Activated T-cell treated with anti-CD3 and anti-CD28 coated beads, Interleukin-2, amount 50 U/mL, for 72 hours (primary cell): ENCODE data around the gene ADGRB3. TPM values are rescaled to one million over a fixed set of nuclear protein-coding genes. Genes with fewer than 3 reads are reported as not detected.
A peak's percentile ranks its signal among the peaks of the same experiment; 100 is the strongest.

Source experiments
- ATAC-seq, 2 donors: fragments of 150-1000 bp; cut with Tn5 transposase; replicated peaks in 1 of 2; 2 replicates each; pipeline ENCODE4 v1.10.0; 2021; ENCODE audit warnings: moderate library complexity in 2 of 2, mild to moderate bottlenecking in 1 of 2
- DNase-seq, 2 donors: peaks; one replicate each; pipeline ENCODE4 v3.0.0; 2021 to 2022; ENCODE audit warnings: mixed read lengths in 1 of 2
- H3K27ac Mint-ChIP-seq: one replicate; pipeline ENCODE4 v1.8.0; 2022; ENCODE audit warnings: mild to moderate bottlenecking, moderate library complexity, mixed read lengths
- H3K27me3 Mint-ChIP-seq: one replicate; pipeline ENCODE4 v1.8.0; 2022; ENCODE audit warnings: low read depth, mixed read lengths
- H3K36me3 Mint-ChIP-seq, 2 donors: one replicate each; pipeline ENCODE4 v1.8.0; 2022; ENCODE audit warnings: mixed read lengths in 2 of 2, mild to moderate bottlenecking in 1 of 2; ENCODE audit not compliant: insufficient read depth in 2 of 2
- H3K4me1 Mint-ChIP-seq: one replicate; pipeline ENCODE4 v1.8.0; 2022; ENCODE audit warnings: low read depth, mixed read lengths
- H3K4me3 Mint-ChIP-seq, 2 donors: one replicate each; pipeline ENCODE4 v1.8.0; 2022; ENCODE audit warnings: mild to moderate bottlenecking in 2 of 2, mixed read lengths in 2 of 2, moderate library complexity in 2 of 2
- H3K9me3 Mint-ChIP-seq, 2 donors: one replicate each; pipeline ENCODE4 v1.8.0; 2022; ENCODE audit warnings: mixed read lengths in 2 of 2
- total RNA-seq, 2 donors: library from RNA; stranded (reverse); gene quantifications; one replicate each; pipeline ENCODE4 v1.2.3, GENCODE V29; 2022

Gene ADGRB3
- total RNA-seq: not detected

DNA sequence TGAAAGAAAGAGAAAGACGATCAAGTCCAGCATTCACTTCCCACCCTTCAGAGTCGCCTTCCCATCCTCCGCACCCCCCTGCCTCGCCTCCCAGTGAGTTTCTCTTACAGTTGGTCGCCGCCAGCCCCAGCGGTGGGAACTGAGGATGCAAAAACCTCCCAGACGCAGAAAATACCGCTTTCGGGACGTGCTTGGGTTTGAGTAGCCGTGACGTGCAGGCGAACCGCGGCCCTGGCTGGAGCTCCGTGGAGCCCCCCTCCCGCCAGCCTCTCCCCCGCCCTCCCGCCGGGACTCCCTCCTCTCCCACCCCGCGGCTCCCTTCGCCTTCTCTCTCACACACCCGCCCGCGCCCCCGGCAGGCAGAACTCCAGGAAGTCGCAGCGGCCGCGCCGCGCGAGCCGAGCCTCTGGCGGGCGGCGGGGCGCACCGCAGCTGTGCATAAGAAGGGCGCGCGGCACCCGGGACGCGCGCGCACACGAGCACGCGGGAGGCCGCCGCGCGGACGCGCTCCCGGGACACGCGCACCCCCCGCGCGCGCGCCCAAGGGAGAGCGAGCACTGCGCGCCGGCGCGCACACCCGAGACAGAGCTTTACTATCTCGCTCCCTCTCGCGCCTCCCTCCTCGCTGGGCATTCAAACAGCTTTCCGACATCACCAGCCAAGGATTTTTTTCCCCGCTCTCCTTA, at the start of gene ADGRB3:
Gene ADGRB3 (plus strand): TSS at position 557 of the 686 bp plus-strand sequence. CDS start 3,394 bp downstream, outside the sequence.
- H3K9me3 Mint-ChIP-seq: no peaks in the 10 kb centered on the region
- H3K27me3 Mint-ChIP-seq: peaks cover 67% of the 10 kb centered on the region
- ATAC-seq (peak; percentile 84 to 85), DNase-seq (peak; percentile 20 to 30)
- peaks cover 0 to 2% of the 10 kb centered on the region in 2 donors for H3K36me3 Mint-ChIP-seq
- H3K4me3 Mint-ChIP-seq: peak within 1 kb of the TSS; percentile 80 to 83
- H3K4me1 Mint-ChIP-seq: peaks cover 20% of the 10 kb centered on the region
- no peak within 1 kb of the TSS for H3K27ac Mint-ChIP-seq

DNA sequence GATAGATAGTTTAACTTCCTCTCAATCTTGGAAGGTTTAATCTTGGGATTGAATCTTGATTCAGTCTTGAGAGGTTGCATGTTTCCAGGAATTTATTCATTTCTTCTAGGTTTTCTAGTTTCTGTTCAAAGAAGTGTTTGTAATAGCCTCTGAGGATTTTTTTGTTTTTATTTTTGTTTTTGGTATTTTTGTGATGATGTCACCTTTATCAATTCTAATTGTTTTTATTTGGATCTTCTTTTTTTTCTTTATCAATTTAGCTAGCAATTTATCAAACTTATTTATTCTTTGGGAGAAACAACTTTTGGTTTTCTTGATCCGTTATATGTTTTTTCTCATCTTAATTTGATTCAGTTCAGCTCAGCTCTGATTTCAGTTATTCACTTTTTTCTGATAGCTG, 41.5 kb upstream of the ADGRB3 start:
- ATAC-seq (no peak), DNase-seq (no peak)
- H3K4me3 Mint-ChIP-seq: no peak overlapping the region
- no peak overlapping the region for H3K27ac Mint-ChIP-seq
- H3K4me1 Mint-ChIP-seq: no peaks in the 10 kb centered on the region
- no peaks in the 10 kb centered on the region for H3K27me3 Mint-ChIP-seq
- peaks cover 4 to 10% of the 10 kb centered on the region in 2 donors for H3K9me3 Mint-ChIP-seq
- peaks cover 0 to 2% of the 10 kb centered on the region in 2 donors for H3K36me3 Mint-ChIP-seq

DNA sequence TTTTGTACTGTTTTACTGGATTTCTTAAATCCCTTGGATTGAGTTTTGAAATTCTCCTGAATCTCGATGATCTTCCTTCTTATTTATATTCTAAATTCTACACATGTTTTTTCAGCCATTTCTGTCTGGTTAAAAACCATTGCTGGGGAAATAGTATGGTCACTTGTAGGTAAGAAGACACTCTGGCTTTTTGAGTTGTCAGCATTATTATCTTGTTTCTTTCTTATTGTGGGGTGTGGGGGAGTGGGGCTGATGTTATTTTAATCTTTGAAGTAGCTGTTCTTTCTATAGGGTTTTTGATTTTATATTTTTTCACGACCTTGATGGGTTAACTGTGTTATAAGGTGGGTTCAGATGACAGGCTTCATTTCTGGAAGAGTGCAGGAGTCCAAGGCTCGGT, 37.4 kb upstream of the ADGRB3 start:
- H3K4me3 Mint-ChIP-seq: no peak overlapping the region
- no peaks in the 10 kb centered on the region for H3K4me1 Mint-ChIP-seq
- peaks cover 0 to 2% of the 10 kb centered on the region in 2 donors for H3K36me3 Mint-ChIP-seq
- peaks cover 2 to 5% of the 10 kb centered on the region in 2 donors for H3K9me3 Mint-ChIP-seq
- ATAC-seq (no peak), DNase-seq (no peak)
- H3K27ac Mint-ChIP-seq: no peak overlapping the region
- no peaks in the 10 kb centered on the region for H3K27me3 Mint-ChIP-seq

GRCh38 chr6:68615938-68616337, 19.1 kb upstream of the ADGRB3 start:
- Mint-ChIP-seq H3K27ac (no peak overlapping the region), H3K36me3 (no peaks in the 10 kb centered on the region), H3K27me3 (no peaks in the 10 kb centered on the region), H3K4me3 (no peak overlapping the region), H3K9me3 (no peaks in the 10 kb centered on the region), H3K4me1 (no peaks in the 10 kb centered on the region)
- ATAC-seq (no peak), DNase-seq (no peak)

DNA sequence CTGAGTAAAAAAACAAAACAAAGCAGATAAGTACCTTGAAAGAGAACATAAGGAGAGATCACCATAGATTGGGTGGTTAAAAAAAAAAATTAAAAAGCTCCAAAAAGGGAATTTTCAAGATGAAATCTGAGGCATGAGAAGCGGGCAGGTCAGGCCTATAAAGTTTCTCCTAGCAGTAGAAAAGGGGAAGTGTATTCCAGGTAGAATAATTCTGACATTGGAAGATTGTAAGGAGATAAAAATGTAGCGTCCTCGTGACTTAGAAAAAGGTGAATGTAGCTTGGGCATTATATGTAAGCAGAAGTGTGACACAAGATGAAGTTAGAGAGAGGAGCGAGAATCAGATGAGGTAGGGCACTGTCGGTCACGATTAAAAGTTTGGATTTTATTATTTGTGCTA, 9.1 kb upstream of the ADGRB3 start:
- Mint-ChIP-seq H3K4me1 (no peaks in the 10 kb centered on the region), H3K27ac (no peak overlapping the region), H3K9me3 (peaks cover 2 to 5% of the 10 kb centered on the region in 2 donors), H3K36me3 (peaks cover 0 to 2% of the 10 kb centered on the region in 2 donors), H3K27me3 (peaks cover 8% of the 10 kb centered on the region), H3K4me3 (no peak overlapping the region)
- ATAC-seq (no peak), DNase-seq (no peak)

- DNase-seq: no peak
- no peaks in the 10 kb centered on the region for H3K4me1 Mint-ChIP-seq
Observed at GRCh38 chr6:68628161-68628560, 6.9 kb upstream of the ADGRB3 start.

DNA sequence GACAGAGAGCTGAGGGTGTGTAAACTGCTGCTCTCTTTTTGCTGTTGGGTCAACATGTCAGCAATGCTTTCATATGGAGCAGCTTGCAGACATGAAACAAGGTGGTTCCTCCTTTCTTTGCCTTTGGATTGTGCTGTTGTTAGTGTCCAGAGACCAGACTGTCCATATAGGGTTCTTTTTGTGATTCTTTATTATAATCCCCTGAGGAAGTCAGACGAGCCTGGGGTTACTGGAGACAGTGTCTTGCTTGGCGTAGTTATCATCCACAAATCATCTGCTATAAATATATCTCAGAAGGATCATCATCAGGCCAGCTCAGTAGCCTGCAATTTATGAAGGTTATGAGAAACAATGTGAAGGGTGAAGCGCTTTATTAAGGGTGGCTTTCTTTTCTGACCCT, 2.3 kb upstream of the ADGRB3 start:
- peaks cover 52% of the 10 kb centered on the region for H3K27me3 Mint-ChIP-seq
- H3K27ac Mint-ChIP-seq: no peak overlapping the region
- H3K9me3 Mint-ChIP-seq: no peaks in the 10 kb centered on the region
- no peak for ATAC-seq
- H3K4me3 Mint-ChIP-seq: no peak overlapping the region
- peaks cover 2% of the 10 kb centered on the region in 2 donors for H3K36me3 Mint-ChIP-seq
- DNase-seq: no peak
- H3K4me1 Mint-ChIP-seq: peaks cover 20% of the 10 kb centered on the region

More at GRCh38 chr6:68628161-68628560, 6.9 kb upstream of the ADGRB3 start:
- Mint-ChIP-seq H3K9me3 (peaks cover 2 to 5% of the 10 kb centered on the region in 2 donors), H3K36me3 (peaks cover 0 to 2% of the 10 kb centered on the region in 2 donors), H3K27ac (no peak overlapping the region), H3K4me3 (no peak overlapping the region), H3K27me3 (peaks cover 15% of the 10 kb centered on the region)
- no peak for ATAC-seq

DNA sequence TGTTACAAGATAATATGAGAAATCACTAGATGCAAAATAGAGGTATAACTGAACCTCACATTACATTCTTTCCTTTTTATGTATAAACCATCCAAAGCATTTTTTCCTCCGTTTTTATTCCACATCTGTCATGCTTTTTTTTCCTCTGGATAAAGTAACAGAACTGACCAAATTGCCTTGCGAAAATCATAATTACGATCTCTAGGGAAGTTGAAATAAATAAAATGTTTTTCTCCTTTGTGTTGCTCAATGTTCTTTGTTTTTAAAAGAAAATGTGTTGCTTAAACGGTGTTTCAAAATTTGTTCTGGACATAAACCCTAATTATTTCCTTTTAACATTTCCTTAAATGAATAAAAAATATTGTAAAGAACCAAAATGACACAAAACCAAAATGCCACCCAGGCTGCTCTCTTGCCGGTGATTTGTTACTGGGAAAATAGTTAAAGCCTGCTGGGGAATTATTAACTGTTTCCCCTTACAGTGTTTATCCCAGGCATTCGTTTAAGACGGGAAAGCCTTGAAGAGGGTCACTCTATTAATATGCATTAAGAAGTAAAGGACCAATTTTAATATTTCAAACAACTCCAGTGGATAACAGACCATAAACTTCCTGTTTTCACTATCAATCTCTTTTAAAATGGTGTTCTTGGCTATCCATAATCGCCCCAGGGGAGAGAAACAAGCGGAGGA, 1.7 kb upstream of the ADGRB3 start:
- DNase-seq (no peak), ATAC-seq (no peak)
- Mint-ChIP-seq H3K9me3 (no peaks in the 10 kb centered on the region), H3K27me3 (peaks cover 56% of the 10 kb centered on the region), H3K36me3 (peaks cover 2% of the 10 kb centered on the region in 2 donors), H3K4me3 (peak overlapping the region in 1 of 2 donors; percentile 83), H3K4me1 (peaks cover 20% of the 10 kb centered on the region), H3K27ac (no peak overlapping the region)

- Mint-ChIP-seq H3K27me3 (peaks cover 61% of the 10 kb centered on the region), H3K36me3 (peaks cover 0 to 2% of the 10 kb centered on the region in 2 donors), H3K4me1 (peaks cover 20% of the 10 kb centered on the region), H3K9me3 (no peaks in the 10 kb centered on the region), H3K4me3 (peak overlapping the region; percentile 80 to 83), H3K27ac (no peak overlapping the region)
- ATAC-seq (no peak), DNase-seq (peak in 1 of 2 donors; percentile 0)
Observed at GRCh38 chr6:68633972-68634725, 933 bp upstream of the ADGRB3 start.

GRCh38 chr6:68635412-68635705, 277 bp downstream of the ADGRB3 start:
- Mint-ChIP-seq H3K27me3 (peaks cover 67% of the 10 kb centered on the region), H3K4me3 (peak overlapping the region; percentile 75 to 83), H3K27ac (no peak overlapping the region), H3K9me3 (no peaks in the 10 kb centered on the region), H3K36me3 (peaks cover 0 to 2% of the 10 kb centered on the region in 2 donors), H3K4me1 (peaks cover 20% of the 10 kb centered on the region)
- ATAC-seq (peak; percentile 7 to 11), DNase-seq (no peak)

- H3K36me3 Mint-ChIP-seq: peaks cover 0 to 2% of the 10 kb centered on the region in 2 donors
- H3K4me3 Mint-ChIP-seq: peak overlapping the region; percentile 75 to 83
- no peak overlapping the region for H3K27ac Mint-ChIP-seq
- DNase-seq (peak in 1 of 2 donors; percentile 0), ATAC-seq (no peak)
- H3K4me1 Mint-ChIP-seq: peaks cover 20% of the 10 kb centered on the region
- no peaks in the 10 kb centered on the region for H3K9me3 Mint-ChIP-seq
- peaks cover 70% of the 10 kb centered on the region for H3K27me3 Mint-ChIP-seq
Observed at GRCh38 chr6:68635706-68636513, 828 bp downstream of the ADGRB3 start.

- H3K36me3 Mint-ChIP-seq: peaks cover 0 to 2% of the 10 kb centered on the region in 2 donors
- DNase-seq: no peak
- ATAC-seq: no peak
- H3K27me3 Mint-ChIP-seq: peaks cover 74% of the 10 kb centered on the region
- peak overlapping the region in 1 of 2 donors; percentile 52 for H3K4me3 Mint-ChIP-seq
- H3K4me1 Mint-ChIP-seq: peaks cover 20% of the 10 kb centered on the region
- H3K9me3 Mint-ChIP-seq: no peaks in the 10 kb centered on the region
- no peak overlapping the region for H3K27ac Mint-ChIP-seq
Observed at GRCh38 chr6:68636666-68637065, 1.6 kb downstream of the ADGRB3 start.
